Measurements from ENCODE around the gene KCTD10. TPM values are rescaled to one million over a fixed set of nuclear protein-coding genes. Genes with fewer than 3 reads are reported as not detected.

The KCTD10 gene
- total and polyA plus RNA-seq, 2 of the 13 experiments (the other 11 are each of a cell fraction or from before 2014, with no cell fraction given), result 6.9 to 25.4 TPM

DNA sequence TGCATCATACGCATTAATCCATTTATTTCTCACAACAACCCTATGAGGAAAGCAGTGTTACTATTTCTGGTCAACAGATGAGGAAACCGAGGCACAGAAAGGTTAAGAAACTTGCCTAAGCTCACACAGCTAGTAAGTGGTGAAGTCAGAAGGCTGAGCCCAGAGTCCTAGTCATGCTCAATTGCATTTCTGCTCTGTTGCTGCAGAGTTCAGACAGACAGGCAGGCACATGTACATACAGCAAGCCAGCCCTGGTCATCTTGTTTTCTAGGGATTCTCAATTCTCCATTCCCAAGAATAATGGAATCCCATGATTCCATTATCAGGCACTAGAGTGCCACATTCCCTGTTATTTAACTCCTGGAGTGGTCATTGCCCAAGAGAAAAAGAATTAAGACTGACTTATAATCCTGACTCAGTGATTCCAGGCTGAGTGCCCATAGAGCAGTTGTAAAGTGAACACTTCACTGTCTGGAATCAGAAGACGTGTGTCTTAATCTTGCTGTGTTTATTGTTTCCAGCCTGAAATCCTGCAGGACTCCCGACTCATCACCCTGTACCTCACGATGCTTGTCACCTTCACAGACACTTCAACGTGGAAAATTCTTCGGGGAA lies 11.1 kb upstream of the KCTD10 start (continued):
- TF ChIP-seq, protein P1, sequence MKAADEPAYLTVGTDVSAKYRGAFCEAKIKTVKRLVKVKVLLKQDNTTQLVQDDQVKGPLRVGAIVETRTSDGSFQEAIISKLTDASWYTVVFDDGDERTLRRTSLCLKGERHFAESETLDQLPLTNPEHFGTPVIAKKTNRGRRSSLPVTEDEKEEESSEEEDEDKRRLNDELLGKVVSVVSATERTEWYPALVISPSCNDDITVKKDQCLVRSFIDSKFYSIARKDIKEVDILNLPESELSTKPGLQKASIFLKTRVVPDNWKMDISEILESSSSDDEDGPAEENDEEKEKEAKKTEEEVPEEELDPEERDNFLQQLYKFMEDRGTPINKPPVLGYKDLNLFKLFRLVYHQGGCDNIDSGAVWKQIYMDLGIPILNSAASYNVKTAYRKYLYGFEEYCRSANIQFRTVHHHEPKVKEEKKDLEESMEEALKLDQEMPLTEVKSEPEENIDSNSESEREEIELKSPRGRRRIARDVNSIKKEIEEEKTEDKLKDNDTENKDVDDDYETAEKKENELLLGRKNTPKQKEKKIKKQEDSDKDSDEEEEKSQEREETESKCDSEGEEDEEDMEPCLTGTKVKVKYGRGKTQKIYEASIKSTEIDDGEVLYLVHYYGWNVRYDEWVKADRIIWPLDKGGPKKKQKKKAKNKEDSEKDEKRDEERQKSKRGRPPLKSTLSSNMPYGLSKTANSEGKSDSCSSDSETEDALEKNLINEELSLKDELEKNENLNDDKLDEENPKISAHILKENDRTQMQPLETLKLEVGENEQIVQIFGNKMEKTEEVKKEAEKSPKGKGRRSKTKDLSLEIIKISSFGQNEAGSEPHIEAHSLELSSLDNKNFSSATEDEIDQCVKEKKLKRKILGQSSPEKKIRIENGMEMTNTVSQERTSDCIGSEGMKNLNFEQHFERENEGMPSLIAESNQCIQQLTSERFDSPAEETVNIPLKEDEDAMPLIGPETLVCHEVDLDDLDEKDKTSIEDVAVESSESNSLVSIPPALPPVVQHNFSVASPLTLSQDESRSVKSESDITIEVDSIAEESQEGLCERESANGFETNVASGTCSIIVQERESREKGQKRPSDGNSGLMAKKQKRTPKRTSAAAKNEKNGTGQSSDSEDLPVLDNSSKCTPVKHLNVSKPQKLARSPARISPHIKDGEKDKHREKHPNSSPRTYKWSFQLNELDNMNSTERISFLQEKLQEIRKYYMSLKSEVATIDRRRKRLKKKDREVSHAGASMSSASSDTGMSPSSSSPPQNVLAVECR (CRISPR knock-in tag; IDR thresholded peaks at IDR 0.05; ENCODE audit: borderline replicate concordance), result no peak
- TF ChIP-seq HCFC1 (IDR thresholded peaks at IDR 0.05; ENCODE audit: low read depth, low read length) (no peak), ZNF446 (CRISPR knock-in tag; IDR thresholded peaks at IDR 0.05) (no peak), RBM39 (IDR thresholded peaks at IDR 0.05; ENCODE audit: low read depth, low read length, poor library complexity, severe bottlenecking) (no peak)
- TF ChIP-seq, protein P2, sequence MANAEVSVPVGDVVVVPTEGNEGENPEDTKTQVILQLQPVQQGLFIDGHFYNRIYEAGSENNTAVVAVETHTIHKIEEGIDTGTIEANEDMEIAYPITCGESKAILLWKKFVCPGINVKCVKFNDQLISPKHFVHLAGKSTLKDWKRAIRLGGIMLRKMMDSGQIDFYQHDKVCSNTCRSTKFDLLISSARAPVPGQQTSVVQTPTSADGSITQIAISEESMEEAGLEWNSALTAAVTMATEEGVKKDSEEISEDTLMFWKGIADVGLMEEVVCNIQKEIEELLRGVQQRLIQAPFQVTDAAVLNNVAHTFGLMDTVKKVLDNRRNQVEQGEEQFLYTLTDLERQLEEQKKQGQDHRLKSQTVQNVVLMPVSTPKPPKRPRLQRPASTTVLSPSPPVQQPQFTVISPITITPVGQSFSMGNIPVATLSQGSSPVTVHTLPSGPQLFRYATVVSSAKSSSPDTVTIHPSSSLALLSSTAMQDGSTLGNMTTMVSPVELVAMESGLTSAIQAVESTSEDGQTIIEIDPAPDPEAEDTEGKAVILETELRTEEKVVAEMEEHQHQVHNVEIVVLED (CRISPR knock-in tag; IDR thresholded peaks at IDR 0.05; ENCODE audit: borderline replicate concordance), result no peak

All from HepG2 (cell line).